GM12875 (cell line): Measurements from ENCODE around the gene SLC39A11.

Experiments
- H3K4me3 ChIP-seq: one replicate; pipeline ENCODE4 v1.5.1; 2011; ENCODE audit warnings: low read depth, low read length, control low read depth
- TF ChIP-seq, protein P1 (sequence below): IDR thresholded peaks from 2 replicates; pipeline ENCODE4 v1.5.1; 2011; ENCODE audit warnings: low read depth, mild to moderate bottlenecking, control low read depth, inconsistent platforms, low read length, moderate library complexity, borderline replicate concordance; ENCODE audit not compliant: insufficient read depth

The SLC39A11 gene

DNA sequence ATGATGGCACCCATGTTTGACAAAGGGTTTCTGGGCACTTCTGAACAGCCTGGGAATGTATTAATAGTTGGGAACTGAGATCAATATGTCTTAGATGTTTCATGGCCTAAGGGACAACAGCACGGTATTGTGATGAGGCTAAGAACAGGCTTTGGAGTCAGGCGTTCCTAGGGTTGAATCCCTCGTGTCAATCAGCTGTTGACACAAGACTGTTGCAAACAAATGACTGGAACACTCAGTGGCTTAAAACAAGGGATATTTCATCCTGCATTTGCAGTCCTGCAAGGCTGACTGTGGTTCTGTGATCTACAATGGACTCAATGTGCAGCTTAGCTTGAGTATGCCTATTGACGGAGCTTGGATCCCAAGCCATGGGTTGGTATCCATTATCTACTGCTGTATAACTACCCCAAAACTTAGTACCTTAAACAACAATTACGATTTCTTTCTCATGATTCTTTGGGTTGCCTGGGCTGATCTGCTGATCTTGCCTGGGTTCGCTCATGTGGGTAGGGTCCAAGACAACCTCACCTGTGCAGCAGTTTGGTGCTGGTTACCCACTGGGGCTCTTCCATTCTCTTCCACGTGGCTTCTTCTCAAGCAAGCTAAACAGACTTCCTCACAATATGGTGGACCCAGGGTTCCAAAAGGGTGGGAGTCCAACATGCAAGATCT is 472.4 kb downstream of the SLC39A11 start:
- TF ChIP-seq, protein P1, sequence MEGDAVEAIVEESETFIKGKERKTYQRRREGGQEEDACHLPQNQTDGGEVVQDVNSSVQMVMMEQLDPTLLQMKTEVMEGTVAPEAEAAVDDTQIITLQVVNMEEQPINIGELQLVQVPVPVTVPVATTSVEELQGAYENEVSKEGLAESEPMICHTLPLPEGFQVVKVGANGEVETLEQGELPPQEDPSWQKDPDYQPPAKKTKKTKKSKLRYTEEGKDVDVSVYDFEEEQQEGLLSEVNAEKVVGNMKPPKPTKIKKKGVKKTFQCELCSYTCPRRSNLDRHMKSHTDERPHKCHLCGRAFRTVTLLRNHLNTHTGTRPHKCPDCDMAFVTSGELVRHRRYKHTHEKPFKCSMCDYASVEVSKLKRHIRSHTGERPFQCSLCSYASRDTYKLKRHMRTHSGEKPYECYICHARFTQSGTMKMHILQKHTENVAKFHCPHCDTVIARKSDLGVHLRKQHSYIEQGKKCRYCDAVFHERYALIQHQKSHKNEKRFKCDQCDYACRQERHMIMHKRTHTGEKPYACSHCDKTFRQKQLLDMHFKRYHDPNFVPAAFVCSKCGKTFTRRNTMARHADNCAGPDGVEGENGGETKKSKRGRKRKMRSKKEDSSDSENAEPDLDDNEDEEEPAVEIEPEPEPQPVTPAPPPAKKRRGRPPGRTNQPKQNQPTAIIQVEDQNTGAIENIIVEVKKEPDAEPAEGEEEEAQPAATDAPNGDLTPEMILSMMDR = no peak
- no peak overlapping the region for H3K4me3 ChIP-seq

DNA sequence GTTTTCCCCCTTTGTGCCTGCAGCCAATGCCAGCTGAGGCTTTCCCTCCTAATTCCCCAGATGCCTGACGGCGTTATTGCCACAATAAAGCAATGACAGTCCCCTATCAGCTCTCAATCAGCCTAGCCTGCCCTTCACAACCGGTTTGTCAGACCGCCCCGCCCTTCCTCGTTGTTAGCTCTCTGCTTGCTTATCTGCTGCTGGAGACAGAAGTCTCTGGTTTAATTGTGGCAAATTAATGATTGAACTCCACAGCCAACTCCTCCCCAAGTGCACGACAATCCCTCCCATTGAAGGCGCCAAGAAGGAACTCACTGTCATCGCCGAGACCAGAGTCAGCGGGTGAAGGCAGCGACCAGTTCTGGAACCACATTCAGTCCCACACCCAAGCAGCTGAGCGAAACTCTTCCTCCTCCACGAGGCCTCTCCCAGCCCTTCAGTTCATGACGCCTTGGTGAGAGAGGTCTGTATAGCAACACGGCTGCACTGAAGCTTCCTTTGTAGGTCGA is 474.4 kb downstream of the SLC39A11 start:
- TF ChIP-seq, protein P1 = no peak
- H3K4me3 ChIP-seq = no peak overlapping the region

DNA sequence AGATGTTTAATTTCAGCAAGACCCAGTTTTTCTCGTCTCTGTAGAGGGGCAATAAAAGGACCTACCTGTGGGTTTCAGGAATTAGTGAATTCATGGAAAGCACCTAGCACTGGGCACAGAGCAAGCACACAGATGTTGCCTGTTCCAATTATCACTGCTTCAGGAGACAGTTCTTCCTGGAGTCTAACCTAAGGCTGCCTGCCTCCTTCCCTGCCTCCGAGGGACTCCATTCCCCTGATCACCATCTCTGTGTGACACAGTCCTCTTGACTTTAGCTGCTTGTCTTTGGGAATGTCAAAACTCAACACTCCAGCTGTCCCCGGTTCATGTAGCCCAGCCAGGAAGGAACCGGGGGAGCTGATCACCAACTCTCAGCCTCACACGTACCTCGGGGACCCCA is 474.9 kb downstream of the SLC39A11 start:
- TF ChIP-seq, protein P1 = no peak
- H3K4me3 ChIP-seq = no peak overlapping the region

DNA sequence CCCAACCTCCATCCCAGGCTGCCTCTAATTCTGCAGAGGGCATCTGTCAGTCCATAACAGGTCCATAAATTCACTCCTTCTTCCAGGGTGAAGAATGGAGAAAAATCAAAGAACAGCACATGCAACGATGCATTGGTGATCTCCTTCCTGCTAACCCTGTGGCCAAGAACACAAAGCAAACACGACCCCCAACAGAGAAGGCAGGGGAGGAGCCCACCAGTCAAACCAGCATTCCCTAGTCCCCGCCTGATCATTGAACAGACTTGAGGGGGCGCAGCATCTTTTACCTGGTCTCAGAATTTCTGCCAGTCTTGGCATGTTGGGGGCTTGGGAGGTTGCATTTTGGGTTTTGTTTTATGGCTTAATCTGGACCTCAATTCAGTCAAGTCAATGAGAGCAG is 476.0 kb downstream of the SLC39A11 start:
- no peak overlapping the region for H3K4me3 ChIP-seq
- TF ChIP-seq, protein P1 = no peak

DNA sequence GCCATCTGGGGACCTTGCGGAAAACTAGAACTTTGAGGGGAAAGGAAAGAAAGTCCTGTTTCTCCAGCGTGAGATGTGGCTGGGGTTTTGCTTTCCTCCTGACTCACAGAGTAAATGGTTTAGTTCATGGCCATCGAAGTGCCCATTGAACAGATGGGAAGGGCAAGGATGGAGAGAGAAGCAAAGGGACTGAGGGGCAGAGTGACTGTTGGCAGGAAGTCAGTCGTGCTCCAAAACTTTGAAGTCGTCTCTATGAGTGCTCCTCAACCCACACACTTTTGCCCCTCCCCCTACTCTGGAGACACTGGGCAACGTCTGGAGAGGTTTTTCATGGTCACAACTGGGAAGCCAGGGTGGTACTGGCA is 476.9 kb downstream of the SLC39A11 start:
- TF ChIP-seq, protein P1 = no peak
- H3K4me3 ChIP-seq = no peak overlapping the region

DNA sequence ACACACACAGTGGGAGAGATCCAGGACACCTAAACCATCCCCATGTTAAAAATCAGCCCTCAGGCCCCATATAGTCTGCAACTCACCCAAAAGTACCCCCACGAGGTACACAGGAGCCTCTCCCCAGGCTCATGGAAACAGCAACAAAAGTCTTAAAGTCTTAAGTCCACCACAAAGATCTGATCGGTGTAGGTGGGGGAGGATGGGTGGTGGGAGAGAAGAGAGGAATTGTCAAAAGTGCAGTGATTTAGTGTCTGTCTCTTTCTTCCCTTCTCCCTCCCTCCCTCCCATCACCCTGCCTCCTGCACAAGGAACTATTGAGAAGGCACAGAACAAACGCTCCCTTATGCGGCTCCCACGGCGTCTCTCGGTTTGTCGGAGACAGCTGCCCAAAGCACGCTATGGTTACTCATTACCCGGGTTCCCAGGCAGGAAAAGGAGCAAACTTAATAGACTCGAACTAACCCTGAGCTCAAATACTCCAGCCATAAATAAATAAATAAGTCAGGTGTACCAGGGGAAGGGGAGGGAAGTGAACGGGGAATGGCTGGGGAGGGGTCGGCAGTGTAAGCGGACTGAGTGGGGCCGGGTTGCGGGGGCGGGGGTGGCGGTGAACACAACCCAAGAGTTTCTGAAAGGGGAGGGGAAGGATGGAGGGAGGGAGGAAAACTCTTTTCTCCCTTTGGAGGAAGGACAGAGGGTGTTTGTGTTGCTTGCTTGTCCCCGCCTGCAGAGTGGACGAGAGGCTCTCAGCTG is 477.4 kb downstream of the SLC39A11 start:
- H3K4me3 ChIP-seq = no peak overlapping the region
- TF ChIP-seq, protein P1 = no peak

DNA sequence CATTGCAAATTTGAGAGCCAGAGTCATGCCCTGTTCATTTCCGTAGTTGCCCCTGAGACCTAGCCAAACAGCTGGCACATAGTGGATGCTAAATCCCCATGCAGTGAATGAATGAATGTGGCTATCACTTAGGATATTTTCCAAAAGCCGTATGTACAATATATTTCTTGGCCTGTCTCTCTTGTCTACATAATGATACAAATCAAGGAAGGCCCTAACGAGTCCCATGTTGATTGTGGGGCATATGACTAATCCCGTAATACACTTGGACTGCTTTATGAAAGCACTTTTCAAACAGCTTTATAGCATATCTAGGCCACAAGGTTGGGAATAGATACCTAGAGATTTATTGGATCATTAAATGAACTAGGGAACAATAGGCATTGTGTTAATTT is 478.0 kb downstream of the SLC39A11 start:
- TF ChIP-seq, protein P1 = no peak
- H3K4me3 ChIP-seq = no peak overlapping the region
